Stimulated activated CD4-positive, alpha-beta T cell treated with anti-CD3 and anti-CD28 coated beads, Interleukin-15, amount 100 ng/mL, for 48 hours (primary cell): ENCODE results near the gene ITPR3.
"Not testable (repeated sequence)": the region's sequence is repeated elsewhere in the genome, so short reads cannot be mapped to it uniquely, and the experiment has no call there.

ENCODE experiments used
- DNase-seq, 2 donors: peaks; one replicate each; pipeline ENCODE4 v3.0.0-alpha.2; 2020; ENCODE audit warnings: low read depth in 2 of 2

Gene ITPR3

DNA sequence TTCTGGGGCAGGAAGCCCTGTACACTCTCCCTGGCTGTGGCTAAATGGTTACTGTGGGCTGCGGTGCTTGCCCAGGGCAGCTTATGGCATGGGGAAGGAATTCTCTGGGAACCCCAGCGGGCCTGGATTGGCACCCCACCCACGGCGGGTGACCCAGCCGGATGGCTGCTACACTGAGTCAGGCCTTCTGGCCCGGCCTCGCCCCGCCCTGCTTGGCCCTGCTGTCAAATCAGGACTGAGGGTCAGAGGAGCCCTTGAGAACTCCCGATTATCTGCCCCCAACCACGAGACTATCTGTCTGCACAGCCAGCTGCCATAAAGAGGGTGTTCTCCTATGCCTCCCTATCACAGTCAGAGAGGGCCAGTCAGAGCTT, 7.3 kb upstream of the ITPR3 start:
- DNase-seq = no peak

DNA sequence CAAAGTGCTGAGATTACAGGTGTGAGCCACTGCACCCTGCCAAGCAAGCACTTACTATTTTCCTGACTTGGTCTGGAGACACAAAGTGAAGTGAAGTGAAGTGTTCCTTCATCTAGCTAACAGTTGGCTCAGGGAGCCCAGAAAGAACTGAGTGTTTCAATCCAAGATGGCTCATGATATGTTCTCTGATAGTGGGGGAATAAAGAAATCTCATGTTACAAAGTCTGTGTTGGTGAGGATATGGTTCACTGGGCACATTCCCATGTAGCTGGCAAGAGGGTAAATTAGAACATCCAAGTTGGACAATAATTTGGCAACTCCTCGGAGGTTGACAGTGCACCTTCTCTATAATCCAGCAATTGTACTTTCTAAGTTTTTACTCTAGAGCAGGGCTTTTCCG, 5.0 kb upstream of the ITPR3 start:
- no peak for DNase-seq

GRCh38 chr6:33616913-33617312, 4.2 kb upstream of the ITPR3 start:
- no peak for DNase-seq

DNA sequence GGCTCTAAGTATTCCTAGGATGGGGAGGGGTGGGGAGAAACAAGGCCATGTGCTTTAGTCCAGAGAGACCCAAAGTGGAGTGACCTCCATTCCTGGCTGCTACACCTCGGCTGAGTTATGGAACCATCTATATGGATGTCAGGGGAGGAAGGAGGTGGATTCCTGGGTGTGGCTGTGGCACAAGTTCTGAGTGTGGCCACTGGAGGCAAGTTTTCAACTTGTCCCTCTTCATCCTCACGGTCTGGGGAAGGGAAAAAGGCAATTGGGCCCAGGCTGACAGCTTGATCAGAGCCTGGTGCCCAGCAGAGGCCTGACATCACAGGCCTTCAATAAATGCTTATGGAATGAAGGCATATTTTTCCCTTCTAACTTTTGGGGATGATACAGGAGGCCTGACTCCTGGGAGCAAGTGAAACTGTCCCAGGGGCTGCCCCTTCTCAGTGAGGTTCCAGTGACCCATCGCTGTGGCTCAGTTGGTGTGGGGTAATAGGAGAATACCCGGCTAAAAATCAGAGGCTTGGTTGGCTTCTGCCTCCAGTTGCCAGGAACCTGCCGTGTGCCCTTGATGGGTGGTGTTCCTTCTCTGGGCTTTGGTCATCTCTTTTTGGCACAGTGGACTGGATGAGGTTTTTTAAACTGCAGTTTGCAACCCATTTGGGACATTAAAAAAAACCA, 1.8 kb upstream of the ITPR3 start:
- no peak for DNase-seq

DNA sequence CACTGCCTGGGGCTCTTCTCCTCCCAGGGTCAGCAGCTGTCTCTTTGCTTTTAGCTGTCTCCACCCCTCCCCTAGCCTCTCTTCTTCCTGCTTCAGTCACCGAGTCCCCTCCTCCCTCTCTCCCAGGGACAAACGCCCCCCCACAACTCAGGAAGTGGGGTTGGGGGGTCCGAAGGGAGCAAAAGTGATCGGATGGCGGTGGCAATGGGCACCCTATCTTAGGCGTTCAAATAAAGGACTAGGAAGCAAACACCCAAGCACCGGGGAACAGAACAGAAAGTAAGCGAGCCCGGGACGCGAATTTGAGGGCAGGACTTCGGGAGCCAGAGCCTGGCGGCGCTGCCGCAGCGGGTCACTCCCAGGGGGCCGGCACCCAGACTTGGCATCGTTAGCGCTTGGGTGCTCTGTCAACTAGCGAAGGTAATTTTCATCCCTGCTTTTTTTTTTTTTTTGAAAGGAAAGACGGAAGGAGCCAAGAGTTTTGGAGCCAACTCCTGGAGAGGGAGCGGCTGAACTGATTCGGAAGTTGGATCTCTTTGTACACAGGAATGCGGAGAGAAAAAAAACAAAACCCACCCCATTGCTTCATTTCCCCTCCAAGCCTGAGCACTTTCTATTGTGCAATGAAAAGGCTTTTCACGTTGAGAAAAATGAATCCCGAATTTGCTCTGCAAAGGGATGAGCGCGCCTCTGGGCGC, 815 bp upstream of the ITPR3 start:
- peak in 1 of 2 donors; percentile 15 for DNase-seq

- no peak for DNase-seq
Observed at GRCh38 chr6:33621711-33622388, 728 bp downstream of the ITPR3 start.

DNA sequence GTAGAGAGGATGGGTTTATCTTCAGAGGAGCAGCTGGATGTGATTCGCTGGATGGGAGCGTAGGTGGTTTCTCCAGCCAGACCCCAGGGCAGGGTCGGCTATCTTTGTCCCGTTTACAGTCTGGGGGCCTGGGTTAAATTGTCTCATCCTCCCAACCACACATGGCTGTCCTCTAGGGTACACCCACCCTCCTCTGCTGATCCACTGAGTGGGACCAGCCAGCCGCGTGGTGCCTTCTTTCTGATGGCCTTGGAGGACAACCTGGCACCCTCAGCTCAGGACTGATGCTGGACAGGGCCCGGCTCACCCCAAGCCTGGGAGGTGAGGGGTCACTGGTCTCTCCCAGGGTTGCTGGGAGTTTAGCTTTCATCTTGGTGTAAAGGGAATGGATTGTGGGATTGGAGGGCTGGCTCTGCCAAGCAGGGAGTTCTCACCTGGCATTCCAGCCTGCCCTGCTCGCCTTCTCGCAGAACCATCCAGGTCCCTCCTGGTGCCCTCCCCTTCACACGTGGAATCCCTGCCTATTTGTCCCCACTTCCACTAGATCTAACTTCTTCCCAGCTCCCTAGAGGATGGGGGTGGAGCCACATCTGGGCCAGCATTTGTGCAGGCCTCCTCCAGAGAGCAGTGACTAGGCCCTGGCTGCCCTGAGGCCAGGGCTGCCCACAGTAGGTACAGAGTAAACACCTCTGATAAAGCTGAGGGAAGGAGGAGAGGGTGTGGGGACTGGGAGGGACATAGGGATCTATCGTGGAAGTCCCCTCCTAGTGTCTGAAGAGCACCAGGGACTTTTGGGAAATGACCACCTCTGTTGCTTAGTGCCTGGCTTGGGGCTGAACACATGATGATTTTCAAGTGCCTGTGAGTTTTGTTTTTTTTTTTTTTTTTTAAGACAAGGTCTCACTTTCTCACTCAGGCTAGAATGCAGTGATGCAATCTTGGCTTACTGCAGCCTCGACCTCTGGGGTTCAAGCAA, 1.6 kb downstream of the ITPR3 start:
- DNase-seq = no peak

- no peak for DNase-seq
Observed at GRCh38 chr6:33623895-33624381, 2.8 kb downstream of the ITPR3 start.

DNA sequence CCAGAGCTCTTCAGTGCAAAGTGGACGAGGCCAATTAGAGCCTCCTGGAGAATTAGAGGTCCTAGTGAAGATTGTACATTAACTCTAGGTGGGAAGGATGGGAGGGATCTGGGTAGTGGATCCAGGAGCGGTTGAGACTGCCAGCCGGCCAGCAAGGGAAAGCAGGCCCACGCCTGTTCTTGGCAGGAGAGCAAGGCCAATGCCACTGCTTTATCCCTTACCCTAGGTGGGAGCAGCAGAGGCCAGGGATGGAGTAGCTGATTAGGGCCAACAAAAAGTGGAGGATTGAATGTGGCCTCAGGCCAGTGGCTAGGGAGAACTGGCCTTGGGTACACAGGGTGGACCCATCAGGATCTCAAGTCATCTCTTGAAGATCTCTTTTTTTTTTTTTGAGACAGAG, 3.7 kb downstream of the ITPR3 start:
- DNase-seq = no peak

- no peak for DNase-seq
Observed at GRCh38 chr6:33627876-33628275, 6.8 kb downstream of the ITPR3 start.

DNA sequence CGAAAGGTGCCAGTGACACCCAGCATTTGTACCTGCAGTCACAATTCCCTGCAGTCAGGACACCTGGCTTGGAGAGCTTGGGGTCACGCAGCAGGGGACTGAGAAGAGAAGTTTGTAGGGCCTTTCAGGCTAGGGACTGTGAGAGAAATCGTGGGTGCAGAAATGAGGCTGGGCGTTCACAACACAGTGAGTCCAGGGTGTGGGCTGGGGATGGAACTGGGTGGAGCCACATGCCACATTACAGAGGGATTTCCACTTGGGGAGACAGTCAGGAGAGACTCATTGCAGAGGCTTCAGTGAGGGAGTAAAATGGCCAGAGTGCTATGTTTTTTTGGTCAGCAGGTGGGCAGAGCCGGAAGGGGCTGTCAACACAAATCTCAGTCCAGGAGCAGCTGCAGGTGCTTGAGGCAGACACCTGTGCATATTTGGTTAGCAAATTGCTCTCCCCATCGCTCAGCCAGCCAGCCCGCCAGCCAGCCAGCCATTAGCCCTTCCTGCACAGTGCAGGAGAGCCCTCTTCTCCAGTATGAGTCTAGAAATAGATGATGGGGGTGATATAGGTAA, 7.4 kb downstream of the ITPR3 start:
- no peak for DNase-seq

DNA sequence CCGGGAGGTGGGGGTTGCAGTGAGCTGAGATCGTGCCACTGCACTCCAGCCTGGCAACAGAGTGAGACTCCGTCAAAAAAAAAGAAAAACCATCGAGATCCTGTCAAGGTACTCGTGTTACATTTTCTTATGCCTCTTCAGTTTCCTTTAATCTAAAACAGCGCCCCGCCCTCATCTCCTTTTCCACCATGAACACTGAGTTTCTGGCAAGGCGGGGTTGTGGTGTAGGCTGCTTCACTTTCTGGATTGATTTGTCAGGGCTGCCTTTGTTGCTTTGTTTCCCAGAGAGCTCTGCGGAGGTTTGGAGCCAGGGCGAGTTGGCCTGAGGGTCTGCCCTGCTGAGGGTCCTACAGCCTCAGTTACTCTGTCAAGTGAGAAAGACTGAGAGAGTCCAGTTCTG, 8.9 kb downstream of the ITPR3 start:
- no peak for DNase-seq

- DNase-seq = not testable (repeated sequence)
Observed at GRCh38 chr6:33631521-33631920, 10.4 kb downstream of the ITPR3 start.

GRCh38 chr6:33631971-33632557, 10.9 kb downstream of the ITPR3 start:
- no peak for DNase-seq

DNA sequence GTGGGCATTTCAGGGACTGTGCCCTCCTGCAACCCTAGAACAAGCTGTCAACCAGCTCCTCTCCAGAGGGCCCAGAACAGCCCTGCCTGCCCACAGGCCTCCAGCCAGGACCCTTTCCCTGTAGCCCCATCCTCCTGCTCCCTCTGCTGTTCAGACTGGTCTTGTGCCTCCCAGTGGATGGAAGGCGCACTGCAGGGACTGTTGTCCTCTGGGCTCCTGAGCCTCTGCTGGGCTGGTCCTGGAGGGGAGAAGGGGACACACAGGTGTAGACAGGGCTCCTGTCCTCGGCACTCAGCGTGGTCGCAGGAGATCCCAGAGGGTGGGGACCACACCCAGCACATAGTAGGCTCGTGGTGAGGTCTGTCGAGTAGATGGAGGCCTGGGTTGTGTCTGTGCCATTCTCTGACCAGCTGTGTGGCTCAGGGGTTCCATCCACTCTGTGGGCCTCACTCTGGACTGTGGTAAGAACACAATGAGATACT, 11.5 kb downstream of the ITPR3 start:
- DNase-seq = peak; percentile 29 to 63

- DNase-seq = no peak
Observed at GRCh38 chr6:33633084-33633461, 12.0 kb downstream of the ITPR3 start.

DNA sequence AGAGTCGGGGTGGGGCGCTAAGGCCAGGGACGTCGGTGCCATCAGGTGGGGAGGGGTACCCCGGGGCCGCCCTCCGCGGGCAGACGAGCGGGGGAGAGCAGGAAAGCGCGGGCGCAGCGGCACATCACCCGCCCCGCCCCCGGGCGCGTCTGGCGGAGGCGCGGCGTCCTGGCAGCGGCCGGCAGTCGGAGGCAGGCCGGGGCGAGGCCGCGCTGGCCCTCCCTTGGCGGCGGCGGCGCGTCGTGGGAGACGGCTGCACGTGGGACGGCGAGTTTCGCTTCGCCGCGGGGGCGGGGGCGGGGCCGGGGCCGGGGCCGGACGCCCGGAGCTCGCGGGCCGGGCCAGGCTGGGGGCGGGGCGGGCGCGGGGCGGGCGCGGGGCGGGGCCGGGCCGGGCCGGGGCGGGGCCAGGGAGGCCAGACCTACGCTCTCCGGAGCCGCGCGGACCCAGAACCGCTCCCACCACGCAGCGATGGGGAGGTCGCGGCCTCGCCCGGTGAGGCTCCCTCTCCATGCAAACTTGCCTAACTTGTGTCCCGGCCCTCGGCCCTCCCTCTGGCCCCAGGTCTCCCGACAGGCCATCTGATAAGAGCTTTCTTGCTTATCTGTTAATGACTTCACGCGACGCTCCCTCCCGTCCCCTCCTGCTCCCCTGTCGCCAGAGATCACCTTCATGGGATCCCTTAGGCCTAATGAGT, 12.5 kb downstream of the ITPR3 start:
- peak in 1 of 2 donors; percentile 36 for DNase-seq

DNA sequence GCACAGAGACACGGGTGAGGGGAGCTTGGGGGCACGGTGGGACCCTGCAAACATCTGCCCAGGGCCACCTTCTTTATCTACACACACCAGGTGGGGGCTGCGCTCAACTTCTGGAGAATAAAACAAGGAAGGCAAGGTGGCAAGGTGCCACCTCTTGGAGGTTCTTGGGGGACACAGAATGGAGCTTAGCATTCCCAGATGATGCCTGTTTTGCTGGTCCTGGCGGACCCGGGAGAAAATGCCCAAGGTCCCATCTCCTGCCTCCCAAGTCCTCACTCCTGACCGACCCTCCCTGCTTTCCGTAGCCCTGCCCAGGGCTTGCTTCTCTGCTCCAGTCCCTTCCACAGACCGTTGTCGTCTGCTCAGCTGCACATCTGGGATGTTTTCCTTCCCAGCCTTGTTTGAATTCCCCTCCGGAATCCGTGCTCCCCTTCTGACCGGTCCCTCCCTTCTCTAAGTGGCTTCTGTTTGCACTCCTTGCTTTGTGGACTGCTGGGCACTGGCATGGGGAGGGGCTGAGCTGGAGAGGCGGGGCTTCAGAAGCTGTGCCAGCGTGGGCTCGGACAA, 13.1 kb downstream of the ITPR3 start:
- no peak for DNase-seq

GRCh38 chr6:33634946-33635345, 13.8 kb downstream of the ITPR3 start:
- no peak for DNase-seq

DNA sequence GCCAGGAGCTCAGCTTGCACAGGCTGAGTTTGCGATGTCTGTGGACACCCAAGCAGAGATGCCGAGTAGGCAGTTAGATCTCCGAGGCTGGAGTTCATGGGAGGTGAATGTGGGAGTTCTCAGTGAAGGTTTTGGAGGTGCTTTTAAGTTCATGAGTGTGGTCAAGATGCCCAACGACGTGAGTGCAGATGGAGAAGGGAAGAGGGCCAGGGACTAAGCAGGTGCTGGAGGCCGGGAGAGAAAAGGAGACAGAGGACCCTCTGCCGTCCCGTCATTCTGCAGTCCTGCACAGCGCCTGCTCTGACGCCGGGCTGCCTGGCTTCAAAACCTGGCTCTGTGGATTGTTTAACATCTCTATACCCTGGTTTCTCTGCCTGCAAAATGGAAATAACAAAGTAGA, 15.5 kb downstream of the ITPR3 start:
- DNase-seq = no peak
